NCI-H1930 (cell line): Measurements from ENCODE around the gene UST.
A peak's percentile ranks its signal among the peaks of the same experiment; 100 is the strongest.

Source experiments
- DNase-seq, 2 experiments: peaks; one replicate each; lab custom pipeline; 2025; lab: John Stamatoyannopoulos, UW

UST gene

DNA sequence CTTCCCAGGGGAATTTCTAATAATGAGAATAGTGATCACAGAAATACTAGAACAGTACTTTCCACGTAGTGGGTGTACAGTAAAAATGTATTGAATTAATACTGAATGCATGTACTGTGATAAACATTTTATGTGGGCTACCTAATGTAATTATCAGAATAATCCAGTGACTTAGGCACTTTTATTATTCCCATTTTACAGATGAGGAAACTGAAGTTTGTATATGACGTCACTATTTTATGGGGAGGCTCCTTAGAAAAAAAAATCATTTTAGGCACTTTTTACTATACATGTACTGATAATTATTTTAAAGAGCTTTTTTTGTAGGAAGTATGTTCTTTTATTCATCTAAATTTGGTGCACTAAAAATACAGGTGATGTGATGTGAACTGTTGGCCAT lies 295.1 kb downstream of the UST start:
- no peak for DNase-seq

DNA sequence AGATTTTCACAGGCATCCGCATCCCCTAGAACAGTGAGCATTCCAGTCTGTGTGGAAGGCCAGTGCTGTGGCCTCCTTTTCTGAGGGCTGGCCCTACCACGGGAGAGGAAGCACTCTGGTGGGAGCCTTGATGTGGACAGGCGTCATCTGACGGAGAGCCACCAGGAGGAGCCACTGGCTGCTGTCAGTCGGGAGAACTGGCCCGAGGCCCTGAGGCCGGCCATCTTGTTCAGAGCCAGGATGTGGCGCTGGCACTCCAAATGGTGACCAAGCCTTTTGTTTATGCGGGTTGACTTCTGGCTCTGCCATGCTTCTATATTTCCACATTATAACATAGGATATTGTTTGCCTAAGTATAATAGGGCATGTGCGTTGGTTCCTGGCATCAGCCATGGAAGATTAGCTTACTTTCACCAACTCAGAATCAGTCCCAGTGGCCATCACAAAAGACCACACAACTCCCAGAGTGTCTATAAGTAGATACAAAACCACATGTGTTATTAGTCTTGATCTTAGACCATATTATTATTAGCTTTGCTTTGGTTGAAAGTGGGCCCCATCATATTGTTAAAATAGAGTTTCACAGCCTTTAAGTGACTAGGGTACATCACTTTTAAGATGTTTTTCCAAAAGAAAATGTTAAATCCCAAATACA lies 296.8 kb downstream of the UST start:
- no peak for DNase-seq

DNA sequence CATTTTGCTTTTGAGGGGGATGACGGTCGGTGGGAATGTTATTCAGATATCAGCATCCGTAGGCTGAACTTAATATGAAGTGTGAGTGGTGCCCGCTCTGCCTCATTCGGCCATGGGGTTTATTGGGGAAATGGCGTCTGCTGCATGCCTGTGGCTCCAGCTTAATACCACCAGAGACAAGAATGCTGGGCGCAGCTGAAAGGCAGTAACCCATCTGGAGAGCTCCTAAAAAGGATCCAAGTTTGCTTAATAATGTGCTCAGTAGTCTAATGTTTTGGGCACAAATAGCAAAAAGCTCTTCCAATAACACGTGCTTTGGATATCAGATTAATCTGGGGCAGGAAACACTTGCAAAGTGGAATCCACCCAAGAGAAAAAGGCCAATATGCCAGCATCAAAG lies 297.7 kb downstream of the UST start:
- DNase-seq, result no peak

DNA sequence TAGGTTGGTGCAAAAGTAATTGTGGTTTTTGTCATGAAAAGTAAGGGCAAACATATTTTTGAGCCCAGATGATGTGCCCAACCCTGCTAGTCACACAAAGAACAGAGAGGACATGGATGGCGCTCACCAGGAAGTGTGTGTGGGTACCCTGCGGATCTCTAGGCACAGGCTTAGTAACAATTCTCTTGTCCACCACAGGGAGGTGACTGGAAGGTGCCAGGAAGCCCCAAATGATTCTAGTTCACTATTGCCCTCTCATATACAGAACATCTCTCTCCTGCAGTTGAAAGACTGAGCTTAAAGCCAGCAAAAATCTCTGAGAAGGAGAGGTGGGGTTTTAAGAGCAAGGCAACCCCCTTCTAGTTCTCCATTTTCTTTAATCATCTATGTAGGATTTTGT lies 298.6 kb downstream of the UST start:
- no peak for DNase-seq

DNA sequence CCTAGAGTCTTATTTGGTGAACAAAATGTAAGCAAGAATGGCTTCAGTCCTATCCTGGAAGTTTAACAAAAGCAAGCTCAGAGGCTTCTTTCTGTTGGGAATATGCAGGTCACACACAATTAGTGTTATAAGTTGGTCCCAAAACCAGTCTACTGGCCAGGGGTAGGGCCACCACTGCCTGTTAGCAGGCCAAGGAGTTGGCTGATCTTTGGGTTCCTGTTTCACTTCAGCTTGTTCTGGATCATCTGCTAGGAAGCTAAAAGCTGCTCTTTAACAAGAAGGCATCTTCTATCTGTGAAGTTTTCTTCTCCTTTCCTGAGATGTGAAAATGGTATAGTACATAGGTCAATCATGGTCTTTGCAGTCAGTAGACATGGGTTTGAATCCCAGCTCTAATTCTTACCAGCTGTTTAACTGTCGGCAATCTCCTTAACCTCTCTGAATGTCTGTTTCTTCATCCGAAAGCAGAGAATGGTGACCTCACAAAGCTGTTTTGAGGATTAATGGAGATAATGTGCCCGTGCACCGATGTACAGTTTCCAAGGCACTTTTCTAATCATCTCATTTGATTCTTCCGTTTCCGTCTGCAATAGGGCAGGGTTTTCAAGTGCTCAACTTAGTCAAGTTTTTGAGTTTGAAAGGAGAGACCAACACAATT lies 299.5 kb downstream of the UST start:
- no peak for DNase-seq

DNA sequence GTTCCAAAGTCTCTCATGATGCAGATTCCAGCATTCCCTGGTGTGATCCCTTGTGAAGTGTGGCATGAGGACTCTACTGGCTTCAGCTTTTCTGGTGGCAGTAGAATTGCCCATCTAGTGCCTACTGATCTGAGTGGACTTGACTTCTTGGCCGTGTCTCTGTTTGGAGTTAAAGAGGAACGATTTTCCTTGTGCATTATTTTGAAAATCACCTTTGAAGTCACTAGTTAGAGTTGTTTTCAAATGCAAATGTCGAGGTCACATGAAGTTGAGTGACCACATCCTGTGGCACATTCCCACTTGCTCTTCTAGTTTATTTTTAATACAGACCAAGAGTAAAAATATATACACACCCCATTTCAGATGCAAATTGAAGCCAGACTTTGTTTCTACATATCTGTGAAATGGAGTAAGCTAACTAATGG lies 300.0 kb downstream of the UST start:
- DNase-seq, result no peak

DNA sequence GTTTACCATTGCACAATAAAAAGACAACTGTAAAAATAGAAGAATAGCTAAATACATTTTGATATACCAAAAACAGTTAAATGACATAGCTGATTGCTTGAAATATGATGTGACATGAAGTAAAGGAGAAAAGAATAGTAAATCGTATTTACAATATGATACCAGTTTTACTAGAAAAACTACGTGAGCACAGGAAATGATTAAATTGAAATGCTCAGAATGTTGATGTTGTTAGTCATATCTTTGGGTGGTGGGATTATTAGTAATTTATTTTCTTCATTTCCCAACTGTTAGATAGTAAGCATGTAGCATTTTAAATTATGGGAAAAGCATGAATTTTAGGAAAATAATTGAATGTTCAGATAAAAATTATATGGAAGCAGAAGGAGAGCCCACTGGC lies 302.4 kb downstream of the UST start:
- no peak for DNase-seq

DNA sequence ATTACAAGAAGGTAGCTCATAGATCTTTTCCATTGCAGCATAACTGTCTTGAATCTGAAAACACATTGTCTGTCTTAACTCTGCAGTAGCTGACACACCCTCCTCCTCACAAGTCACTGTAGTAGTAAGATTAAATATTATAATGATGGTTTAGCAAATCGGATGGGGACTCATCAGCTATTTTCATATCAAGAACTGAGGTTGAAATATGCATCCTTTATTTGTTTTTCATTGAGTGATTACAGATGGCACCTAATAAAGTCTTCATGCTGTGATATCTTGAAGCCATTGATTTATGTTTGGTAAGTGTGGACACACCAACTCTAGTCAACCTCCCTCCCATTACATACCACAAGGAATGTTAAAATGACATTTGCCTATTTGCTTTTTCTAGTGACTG lies 303.3 kb downstream of the UST start:
- DNase-seq, result no peak

DNA sequence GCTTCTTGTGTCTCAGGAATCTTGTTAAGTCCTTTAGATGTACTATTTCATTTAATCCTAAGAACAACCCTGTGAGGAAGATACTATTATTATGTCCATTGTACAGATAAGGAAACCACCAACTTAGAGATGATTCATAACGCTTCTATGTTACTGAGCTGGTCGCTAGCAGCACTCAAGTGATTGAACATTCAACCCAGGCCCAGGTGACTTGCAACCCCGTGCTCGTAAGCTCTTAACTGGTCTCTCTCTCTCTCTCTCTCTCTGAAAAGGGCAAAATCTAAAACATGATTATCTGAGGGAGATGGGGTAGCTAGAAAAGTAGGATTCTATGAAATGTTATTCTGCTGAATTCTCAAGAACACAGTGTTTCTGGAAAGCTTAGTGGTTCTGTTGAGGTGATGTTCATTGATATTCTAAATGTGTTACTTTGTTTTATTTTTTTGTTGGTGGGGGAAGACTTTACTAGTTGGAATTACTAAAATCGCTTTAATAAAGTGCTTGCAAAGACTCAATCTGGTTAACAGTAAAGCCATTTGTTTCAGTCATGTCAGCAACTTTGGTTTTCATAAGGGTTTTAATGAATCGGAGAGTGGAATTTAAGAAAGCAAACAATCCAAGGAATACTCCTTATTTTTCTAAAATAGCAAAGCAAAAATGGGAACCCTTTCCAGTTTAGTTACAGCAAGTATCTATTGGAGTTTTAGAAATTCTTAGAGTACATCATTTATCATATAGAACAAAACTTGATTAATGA lies 305.7 kb downstream of the UST start:
- DNase-seq, result no peak

DNA sequence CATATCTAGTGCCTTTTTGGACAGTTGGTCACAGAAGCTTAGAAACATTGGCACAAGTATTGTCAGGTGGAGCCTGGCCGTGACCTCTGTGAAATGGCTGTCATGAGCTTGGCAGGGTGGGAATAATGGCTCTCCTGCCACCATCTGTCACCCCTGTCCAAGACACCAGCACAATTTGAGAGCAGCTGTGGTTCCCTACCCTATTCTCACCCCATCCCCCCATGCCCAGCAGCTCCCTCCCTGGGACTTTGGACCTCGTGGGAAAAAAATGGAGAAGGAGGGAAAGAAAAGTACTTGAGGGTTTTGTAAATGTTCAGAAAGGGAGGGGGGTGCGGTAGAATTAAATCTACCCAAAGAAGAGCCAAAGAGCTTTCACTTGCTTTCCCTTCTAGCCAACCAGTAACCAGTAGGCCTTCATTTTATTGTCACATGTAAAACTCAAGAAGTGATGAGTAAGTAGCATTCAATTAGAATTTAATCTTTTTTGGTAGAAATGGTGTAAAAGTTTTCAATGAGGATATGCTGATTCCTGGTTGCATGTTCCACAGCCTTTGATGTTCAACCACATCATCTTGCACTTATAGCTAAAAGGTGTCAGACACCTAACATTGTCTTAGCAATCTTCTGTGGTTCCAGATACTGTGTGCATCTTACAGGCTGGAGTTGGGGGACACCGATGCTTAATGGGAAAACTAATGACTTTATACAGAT lies 307.2 kb downstream of the UST start:
- no peak for DNase-seq

DNA sequence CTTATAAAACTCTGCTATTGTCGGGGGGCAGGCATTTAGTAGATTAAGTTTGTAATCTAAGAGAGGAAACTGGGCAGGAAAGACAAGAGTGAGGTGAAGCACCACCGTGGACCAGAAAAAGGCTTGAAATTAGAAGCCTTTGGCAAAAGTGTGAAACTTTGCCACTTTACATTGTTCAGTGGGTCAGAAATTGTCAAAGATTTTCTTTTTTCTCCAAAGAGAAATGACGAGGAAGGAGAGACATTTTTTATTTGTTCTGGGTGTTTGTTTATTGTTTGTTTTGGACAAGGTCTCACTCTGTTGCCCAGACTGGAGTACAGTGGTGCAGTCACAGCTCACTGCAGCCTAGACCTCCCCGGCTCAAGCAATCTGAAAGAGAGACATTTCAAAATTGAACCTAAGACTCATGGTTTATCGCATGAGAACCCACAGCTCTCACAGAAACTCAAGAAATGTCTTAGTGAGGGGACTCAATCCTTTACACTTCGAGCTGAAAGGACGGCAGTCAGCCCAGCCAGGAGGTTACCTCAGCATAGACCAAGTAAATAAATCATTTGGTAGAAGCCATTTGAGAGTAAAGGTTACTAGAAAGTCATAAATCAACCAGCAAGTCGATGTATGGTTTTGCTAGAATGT lies 307.8 kb downstream of the UST start:
- no peak for DNase-seq

DNA sequence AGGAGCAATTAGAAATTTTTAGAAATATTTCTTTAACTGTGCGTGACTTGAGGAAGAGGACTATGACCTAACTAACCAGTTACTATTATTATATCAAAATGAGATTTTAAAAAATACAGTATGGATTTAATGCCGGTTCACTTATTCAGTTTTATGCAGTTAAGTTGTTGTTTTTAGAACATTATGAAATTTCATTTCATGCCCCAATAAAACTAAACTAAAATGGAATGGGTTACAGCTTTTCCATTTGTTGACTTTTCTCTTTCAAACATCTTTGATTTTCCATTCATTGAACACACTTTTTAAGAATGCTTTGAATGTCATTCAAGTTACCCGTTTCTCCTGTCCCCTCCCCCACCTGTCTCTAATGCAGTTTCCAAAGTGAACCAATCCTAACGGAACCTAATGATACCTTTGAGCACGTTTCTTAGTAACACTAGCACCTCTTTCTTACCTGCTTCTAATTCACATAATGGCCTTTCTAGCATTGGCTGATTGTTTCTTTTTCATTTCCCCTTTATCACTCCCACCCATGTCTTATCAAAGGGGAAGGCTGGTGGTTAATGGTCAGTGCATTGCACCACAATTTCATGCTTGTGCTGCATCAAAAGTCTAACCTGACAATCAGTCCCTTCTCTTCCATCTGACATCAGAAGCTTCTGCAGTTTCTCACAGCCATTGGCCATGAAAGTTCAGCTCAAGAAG lies 308.5 kb downstream of the UST start:
- no peak for DNase-seq

DNA sequence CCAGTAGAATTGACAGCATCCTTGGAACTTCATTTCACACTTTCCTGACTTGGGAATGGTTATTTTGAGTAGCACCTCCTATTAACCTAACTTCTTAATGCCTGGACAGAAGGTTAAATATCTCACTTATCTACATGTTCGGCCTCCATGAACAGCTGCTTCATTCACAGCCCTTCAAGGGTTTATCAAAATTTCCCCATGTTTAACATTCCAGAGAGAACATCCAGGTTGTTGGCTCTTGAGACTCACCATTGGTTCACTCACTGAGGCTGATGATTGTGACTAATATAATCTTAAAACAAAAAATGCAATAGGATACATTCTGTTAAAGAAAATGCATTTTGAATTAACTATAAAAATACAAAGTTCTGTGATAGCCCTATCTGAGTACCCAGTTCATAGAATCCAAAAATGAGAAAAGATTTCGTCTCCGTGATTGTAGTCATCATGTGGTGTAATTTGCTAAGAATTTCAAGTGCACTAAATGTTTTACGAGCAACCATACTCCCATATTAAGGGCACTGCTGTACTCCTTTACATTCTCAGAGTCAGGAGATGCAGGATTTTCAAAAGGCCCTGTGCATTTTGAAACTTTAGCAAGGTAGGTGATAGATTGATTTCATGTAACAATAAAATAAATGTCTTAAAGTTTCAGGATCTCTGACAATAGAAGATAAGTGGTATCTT lies 310.1 kb downstream of the UST start:
- no peak for DNase-seq

DNA sequence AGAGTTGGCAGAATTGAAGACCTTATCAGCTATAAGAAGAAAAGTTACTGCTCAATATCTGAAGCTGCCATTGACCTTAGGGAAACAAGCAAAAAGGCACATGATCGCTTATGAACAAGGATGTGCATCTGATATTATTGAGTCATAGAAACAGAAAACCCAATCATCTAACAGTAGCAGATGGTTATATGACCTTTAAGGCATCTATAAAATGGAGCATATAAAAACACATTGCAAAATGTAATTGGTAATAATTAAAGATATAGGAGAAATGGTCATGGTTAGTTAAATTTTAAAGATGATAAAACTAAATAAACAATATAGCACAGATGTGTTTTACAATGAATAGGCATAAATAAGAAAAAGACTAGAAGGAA lies 310.6 kb downstream of the UST start:
- no peak for DNase-seq

DNA sequence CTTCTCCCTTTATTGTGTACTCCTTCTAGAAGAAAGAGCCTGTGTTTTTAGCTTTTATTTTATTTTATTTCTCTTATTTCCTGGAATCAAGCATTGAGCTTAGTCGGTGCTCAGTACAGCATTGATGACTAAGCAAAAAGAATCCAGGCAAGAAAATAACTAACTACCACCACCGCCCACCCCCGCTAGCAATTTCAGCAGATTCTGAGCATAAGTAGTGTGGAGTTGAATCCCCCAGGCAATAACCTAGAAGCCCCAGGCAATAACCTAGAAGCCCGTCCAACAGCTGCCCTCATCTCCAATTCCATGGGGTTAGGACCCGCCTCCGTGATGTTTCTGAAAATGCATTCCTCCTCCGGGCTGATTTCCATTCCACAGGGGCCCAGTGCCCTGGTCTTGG lies 312.7 kb downstream of the UST start:
- DNase-seq, result no peak

DNA sequence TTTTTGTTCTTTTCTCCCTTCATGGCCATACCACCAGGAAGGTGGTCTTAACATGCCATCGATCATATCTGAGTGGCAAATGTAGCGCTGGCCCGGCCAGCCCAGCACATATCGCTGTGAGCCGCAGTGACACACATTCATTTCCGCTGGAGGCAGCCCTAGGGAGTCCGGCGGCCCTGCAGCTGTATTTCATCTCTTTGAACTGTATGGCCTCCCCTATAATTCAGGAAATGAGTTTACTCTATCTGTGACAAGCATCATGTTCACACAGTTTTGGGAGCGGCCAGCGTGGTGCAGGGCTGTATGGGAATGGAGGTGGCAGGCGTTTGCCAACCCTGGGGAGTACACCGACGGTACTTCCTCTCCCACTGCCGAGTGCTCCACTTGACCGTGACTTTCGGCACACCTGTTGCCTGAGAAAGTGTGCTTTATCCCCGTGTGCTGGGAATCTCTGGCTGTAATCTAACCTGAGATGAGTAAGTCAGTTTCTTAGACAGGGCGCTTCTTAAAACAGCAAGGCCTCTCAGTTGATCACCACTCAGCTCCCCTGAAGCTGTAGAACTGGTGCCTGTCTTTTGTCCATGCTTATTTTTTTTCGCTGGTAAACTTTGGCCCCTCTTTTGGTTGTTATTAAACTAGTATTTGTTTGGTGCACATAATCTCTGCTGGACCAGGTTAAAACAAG lies 313.6 kb downstream of the UST start:
- peak in 1 of 2 experiments; percentile 16 for DNase-seq

DNA sequence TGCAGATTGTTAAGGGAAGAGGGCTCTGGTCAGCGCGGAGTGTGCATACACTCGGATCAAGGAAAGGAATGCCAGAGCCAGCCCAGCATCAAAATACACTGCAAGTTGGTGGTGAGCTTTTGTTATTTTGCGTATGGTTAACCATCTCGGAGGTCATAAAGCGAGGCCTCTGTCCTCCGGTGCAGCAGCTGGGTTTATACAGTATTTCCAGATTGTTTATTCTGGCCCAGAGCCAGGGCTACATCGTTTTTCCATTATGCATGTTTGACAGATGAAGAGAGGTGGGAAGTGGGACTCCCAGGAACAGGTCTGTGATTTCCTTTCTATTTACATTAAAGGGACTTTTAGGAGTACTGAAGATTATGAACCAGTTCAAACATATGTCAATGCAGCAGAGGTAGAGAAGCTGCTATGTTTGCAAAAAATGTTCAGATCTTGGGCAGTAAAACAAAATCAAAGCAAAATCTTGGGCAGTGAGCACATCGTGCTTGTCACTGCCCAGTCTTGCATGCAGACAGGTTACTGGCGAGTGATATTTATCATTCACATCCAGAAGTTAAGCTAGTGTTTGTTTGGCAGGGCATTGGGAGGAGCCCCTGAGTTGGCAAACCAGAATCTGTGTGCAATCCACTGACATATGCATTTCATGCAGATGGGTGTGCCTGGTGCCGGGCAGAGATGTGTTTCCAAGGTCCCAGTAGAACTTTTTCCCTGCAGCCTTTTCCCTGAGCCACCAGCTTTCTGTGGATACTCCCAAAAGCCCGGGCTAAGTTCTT lies 314.3 kb downstream of the UST start:
- peak; percentile 1 to 45 for DNase-seq

DNA sequence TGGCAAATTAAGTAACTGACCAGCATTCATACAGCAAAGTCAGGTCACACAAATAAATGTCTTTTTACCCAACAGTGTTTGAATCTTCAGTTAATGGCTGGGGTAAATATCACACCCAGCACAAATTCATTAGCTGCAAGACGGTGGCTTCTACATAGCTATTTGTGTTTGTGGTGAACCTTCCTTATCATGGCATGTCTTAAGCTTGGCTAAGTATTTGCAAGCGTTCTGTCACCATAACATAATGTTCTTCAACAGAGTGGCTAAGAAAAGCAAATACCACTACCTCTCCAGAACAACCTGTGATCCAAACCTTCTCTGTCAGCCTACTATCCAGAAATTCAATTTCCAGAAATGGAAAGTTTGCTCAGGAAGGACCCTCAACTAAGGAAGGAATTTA lies 315.1 kb downstream of the UST start:
- DNase-seq, result no peak

DNA sequence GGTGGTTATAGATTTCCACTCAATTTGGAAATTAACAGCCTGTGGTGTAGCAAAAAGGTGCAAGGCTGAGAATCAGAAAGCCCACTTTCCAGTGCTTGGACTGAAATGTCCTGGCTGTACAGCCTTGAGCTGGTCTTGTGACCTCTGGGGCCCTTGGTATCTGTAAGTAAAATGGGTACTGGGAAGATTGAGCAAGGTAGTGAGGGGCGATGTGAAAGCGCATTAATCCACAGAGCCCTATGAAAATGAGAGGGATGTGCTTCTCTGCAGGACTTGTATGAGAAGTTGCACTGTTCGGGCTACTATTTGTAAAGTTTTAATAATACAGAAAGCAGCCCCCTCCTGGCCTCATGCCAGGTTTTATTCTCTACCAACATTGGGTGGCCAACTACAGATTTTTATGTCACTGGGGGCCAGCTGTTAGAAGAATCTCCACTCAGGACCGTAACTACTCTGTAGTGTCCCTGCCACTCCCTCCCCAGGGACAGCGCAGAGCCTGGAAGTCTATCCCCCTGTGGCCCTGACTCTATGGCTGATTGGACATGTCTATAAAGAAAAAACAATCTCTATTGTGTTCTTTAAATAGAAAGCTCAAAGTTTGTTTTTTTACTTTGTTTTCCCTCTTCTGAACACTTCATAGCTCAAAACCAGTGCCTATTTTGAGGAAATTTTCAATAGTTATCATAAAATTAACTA lies 316.0 kb downstream of the UST start:
- DNase-seq, result no peak
